GM12801 (cell line): ENCODE measurements around the gene SF3A2.

Source experiments
- CTCF ChIP-seq: IDR thresholded peaks from one replicate; pipeline ENCODE4 v1.5.1; 2011; ENCODE audit warnings: control low read depth; ENCODE audit not compliant: insufficient read length; ENCODE audit errors: extremely low read depth

Gene SF3A2

GRCh38 chr19:2230033-2230531 lies 6.5 kb upstream of the SF3A2 start:
- no peak for TF ChIP-seq CTCF

- TF ChIP-seq CTCF, result no peak
Observed at GRCh38 chr19:2230807-2231533, 5.7 kb upstream of the SF3A2 start.

GRCh38 chr19:2231621-2232221 lies 4.9 kb upstream of the SF3A2 start:
- TF ChIP-seq CTCF, result no peak

- TF ChIP-seq CTCF, result no peak
Observed at GRCh38 chr19:2232286-2233151, 4.1 kb upstream of the SF3A2 start.

GRCh38 chr19:2233601-2234280 lies 2.9 kb upstream of the SF3A2 start:
- TF ChIP-seq CTCF, result no peak

- no peak for TF ChIP-seq CTCF
Observed at GRCh38 chr19:2234996-2235380, 1.6 kb upstream of the SF3A2 start.
